ENCODE results near the gene PLIN3. TPM values are rescaled to one million over a fixed set of nuclear protein-coding genes. Genes with fewer than 3 reads are reported as not detected.
"Not testable (repeated sequence)": the region's sequence is repeated elsewhere in the genome, so short reads cannot be mapped to it uniquely, and the experiment has no call there.

Gene PLIN3
- total RNA-seq, 1 donor from 2014 or later: 44.5 TPM

DNA sequence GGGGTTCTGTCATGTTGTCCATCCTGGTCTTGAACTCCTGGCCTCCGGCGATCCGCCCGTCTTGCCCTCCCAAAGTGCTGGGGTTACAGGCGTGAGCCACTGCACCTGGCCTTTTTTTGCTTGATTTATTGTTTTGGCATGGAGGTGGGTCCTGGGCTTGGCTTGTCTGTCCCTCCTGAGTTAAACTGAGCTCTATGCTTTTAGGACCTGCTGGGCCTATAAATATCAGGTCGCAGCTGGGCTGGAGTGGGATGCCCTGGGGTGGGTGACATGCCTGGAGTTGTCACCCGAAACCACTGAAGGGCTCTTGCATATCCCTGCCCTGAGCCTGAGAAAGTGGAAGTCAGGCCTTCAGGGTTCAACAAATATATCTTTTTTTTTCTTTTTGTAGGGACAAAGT lies 29.7 kb upstream of the PLIN3 start:
- no peak overlapping the region for H3K27ac ChIP-seq
- no peaks in the 10 kb centered on the region for H3K9me3 ChIP-seq
- ATAC-seq (no peak), DNase-seq (no peak)
- TF ChIP-seq, protein P1, sequence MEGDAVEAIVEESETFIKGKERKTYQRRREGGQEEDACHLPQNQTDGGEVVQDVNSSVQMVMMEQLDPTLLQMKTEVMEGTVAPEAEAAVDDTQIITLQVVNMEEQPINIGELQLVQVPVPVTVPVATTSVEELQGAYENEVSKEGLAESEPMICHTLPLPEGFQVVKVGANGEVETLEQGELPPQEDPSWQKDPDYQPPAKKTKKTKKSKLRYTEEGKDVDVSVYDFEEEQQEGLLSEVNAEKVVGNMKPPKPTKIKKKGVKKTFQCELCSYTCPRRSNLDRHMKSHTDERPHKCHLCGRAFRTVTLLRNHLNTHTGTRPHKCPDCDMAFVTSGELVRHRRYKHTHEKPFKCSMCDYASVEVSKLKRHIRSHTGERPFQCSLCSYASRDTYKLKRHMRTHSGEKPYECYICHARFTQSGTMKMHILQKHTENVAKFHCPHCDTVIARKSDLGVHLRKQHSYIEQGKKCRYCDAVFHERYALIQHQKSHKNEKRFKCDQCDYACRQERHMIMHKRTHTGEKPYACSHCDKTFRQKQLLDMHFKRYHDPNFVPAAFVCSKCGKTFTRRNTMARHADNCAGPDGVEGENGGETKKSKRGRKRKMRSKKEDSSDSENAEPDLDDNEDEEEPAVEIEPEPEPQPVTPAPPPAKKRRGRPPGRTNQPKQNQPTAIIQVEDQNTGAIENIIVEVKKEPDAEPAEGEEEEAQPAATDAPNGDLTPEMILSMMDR (IDR thresholded peaks at IDR 0.05): no peak
- no peaks in the 10 kb centered on the region for H3K36me3 ChIP-seq
- H3K4me3 ChIP-seq: no peak overlapping the region
- H3K27me3 ChIP-seq (ENCODE audit: low read depth): no peaks in the 10 kb centered on the region
- H3K4me1 ChIP-seq: no peaks in the 10 kb centered on the region
- intact Hi-C loops (cut with DNase I): no loop called here

DNA sequence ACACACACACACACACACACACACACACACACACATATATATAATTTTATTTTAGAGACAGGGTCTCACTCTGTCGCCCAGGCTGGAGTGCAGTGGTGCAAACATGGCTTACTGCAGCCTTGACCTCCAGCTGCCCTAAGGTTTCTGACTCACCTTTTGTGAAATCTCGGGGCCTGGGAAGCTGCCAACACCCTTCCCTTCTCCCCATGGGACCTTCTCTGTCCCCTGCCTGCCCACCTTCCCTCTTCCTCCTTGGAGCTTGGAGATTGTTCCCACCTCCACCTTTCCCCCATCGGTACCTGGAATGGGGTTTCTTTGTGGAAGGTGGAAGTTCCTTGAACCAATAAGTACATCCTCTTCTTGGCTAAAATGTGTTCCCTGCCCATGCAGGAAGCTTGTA lies 28.9 kb upstream of the PLIN3 start:
- Histone ChIP-seq H3K27me3 (ENCODE audit: low read depth) (no peaks in the 10 kb centered on the region), H3K4me1 (no peaks in the 10 kb centered on the region), H3K36me3 (no peaks in the 10 kb centered on the region), H3K4me3 (no peak overlapping the region), H3K9me3 (no peaks in the 10 kb centered on the region), H3K27ac (no peak overlapping the region)
- ATAC-seq (no peak), DNase-seq (no peak)
- TF ChIP-seq, protein P1 (IDR thresholded peaks at IDR 0.05): no peak
- intact Hi-C loops (cut with DNase I): no loop called here

DNA sequence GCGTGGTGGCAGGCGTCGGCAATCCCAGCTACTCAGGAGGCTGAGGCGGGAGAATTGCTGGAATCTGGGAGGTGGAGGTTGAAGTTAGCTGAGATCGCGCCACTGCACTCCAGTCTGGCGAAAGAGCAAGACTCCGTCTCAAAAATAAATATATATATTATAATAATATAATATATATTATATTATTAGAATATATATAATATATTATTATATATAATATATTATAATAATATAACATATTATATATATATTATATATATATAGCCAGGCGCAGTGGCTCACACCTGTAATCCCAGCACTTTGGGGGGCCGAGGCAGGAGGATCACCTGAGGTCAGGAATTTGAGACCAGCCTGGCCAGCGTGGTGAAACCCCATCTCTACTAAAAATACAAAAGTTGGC lies 25.5 kb upstream of the PLIN3 start:
- H3K27me3 ChIP-seq (ENCODE audit: low read depth); H3K27ac ChIP-seq; H3K4me1 ChIP-seq; DNase-seq; H3K36me3 ChIP-seq; intact Hi-C loops (cut with DNase I); ATAC-seq; H3K9me3 ChIP-seq; H3K4me3 ChIP-seq: not testable (repeated sequence)

DNA sequence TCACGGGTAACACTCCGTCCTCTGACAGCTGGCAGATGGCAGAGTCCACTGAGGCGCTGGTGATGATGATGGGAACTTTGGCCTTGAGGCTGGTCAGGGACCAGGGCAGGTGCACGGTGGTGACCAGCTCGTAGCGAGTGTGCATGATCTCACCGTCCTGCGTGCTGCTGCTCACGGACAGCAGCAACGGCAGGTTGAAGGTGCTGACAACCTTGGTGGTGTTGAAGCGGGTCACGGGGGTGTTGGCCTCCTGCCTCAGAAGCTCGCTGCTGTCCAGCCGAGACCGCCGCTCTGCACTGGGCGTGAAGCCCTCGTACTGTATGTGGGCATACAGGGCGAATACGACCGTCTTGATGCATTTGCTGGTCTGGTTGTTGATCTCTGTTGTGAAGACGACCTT lies 23.6 kb upstream of the PLIN3 start:
- H3K9me3 ChIP-seq: no peaks in the 10 kb centered on the region
- intact Hi-C loops (cut with DNase I): no loop called here
- no peak for DNase-seq
- no peaks in the 10 kb centered on the region for H3K4me1 ChIP-seq
- H3K36me3 ChIP-seq: no peaks in the 10 kb centered on the region
- TF ChIP-seq, protein P1 (IDR thresholded peaks at IDR 0.05): no peak
- H3K27ac ChIP-seq: no peak overlapping the region
- H3K27me3 ChIP-seq (ENCODE audit: low read depth): no peaks in the 10 kb centered on the region
- no peak for ATAC-seq
- no peak overlapping the region for H3K4me3 ChIP-seq

DNA sequence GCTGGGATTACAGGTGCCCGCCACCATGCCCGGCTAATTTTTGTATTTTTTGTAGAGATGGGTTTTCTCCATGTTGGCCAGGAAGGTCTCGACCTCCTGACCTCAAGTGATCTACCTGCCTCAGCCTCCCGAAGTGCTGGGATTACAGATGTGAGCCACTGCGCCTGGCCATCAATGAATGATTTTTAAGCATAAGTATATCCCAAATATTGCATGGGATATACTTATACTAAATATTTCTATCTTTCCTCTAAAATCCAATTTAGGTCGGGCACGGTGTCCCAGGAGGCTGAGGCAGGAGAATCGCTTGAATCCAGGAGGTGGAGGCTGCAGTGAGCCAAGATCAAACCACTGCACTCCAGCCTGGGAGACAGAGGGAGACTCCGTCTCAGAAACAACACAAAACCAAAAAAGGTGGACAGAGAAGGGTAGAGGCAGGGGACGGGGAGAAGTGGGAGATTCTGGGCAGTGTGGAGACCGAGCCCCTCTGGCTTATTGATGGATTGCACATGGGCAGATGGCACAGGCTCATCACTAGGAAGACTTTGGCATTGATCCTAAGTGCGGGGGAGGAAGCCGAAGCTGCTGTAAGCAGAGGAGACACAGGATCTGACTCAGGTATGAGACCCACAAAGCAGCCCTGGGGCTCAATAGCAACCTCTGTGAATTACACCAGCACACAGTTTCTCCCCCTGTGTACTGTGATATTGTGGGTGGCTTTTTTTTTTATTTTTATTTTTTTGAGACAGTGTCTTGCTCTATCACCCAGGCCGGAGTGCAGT lies 21.8 kb upstream of the PLIN3 start:
- no peaks in the 10 kb centered on the region for H3K36me3 ChIP-seq
- no peak for DNase-seq
- no peaks in the 10 kb centered on the region for H3K27me3 ChIP-seq (ENCODE audit: low read depth)
- no peak overlapping the region for H3K4me3 ChIP-seq
- no peak for ATAC-seq
- intact Hi-C loops (cut with DNase I): no loop called here
- H3K4me1 ChIP-seq: no peaks in the 10 kb centered on the region
- no peaks in the 10 kb centered on the region for H3K9me3 ChIP-seq
- TF ChIP-seq, protein P1 (IDR thresholded peaks at IDR 0.05): no peak
- H3K27ac ChIP-seq: no peak overlapping the region

DNA sequence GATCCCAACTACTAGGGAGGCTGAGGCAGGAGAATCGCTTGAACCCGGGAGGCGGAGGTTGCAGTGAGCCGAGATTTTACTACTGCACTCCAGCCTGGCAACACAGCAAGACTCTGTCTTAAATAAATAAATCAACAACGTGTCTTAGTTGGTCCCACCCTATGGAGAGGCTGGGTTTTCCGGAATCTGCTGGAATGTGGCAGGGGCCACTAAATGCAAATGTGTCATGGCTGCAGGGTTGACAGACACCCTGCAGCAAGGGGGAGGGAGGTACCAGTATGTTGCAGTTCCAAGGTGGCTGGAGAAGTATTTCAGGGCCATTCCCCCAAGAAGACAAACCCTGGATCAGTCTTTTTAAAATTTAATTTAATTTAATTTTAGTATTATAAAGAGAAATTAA lies 20.3 kb upstream of the PLIN3 start:
- not testable (repeated sequence) for H3K27ac ChIP-seq

DNA sequence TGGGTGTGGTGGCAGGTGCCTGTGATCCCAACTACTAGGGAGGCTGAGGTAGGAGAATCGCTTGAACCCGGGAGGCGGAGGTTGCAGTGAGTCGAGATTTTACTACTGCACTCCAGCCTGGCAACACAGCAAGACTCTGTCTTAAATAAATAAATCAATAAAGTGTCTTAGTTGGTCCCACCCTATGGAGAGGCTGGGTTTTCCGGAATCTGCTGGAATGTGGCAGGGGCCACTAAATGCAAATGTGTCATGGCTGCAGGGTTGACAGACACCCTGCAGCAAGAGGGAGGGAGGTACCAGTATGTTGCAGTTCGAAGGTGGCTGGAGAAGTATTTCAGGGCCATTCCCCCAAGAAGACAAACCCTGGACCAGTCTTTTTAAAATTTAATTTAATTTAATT lies 17.5 kb upstream of the PLIN3 start:
- H3K27me3 ChIP-seq (ENCODE audit: low read depth); H3K4me1 ChIP-seq; ATAC-seq; DNase-seq; H3K9me3 ChIP-seq; intact Hi-C loops (cut with DNase I); H3K36me3 ChIP-seq; H3K4me3 ChIP-seq; H3K27ac ChIP-seq: not testable (repeated sequence)

More for the DNA sequence above, 20.3 kb upstream of the PLIN3 start:
- DNase-seq; ATAC-seq; H3K36me3 ChIP-seq; intact Hi-C loops (cut with DNase I); H3K4me1 ChIP-seq; H3K4me3 ChIP-seq; H3K9me3 ChIP-seq; H3K27me3 ChIP-seq (ENCODE audit: low read depth): not testable (repeated sequence)

DNA sequence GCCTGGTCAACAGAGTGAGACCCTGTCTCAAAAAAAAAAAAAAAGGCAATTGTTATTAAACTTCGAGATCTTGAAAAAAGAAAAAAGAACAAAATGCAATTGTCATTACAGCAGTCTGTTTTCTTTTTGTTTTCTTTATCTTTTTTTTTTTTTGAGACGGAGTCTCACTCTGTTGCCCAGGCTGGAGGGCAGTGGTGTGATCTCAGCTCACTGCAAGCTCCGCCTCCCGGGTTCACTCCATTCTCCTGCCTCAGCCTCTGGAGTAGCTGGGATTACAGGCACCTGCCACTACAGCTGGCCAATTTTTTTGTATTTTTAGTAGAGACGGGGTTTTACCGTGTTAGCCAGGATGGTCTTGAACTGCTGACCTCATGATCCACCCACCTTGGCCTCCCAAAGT lies 15.4 kb upstream of the PLIN3 start:
- H3K9me3 ChIP-seq; intact Hi-C loops (cut with DNase I); DNase-seq; H3K27me3 ChIP-seq (ENCODE audit: low read depth); H3K4me3 ChIP-seq; ATAC-seq; H3K4me1 ChIP-seq; H3K27ac ChIP-seq; H3K36me3 ChIP-seq: not testable (repeated sequence)
